Psoas muscle (tissue), 8 donors: Measurements from ENCODE around the gene XIAP. TPM values are rescaled to one million over a fixed set of nuclear protein-coding genes. Genes with fewer than 3 reads are reported as not detected.
A peak's percentile ranks its signal among the peaks of the same experiment; 100 is the strongest.

Experiments
- ATAC-seq, 4 donors: fragments of 200-7000 bp; cut with Tn5 transposase; one replicate each; pipeline ENCODE4 v1.9.1; 2020; ENCODE audit warnings: moderate library complexity in 3 of 4, mild to moderate bottlenecking in 2 of 4
- DNase-seq, 2 donors: peaks; one replicate each; pipeline ENCODE4 v3.0.0-alpha.2; 2020
- H3K27ac ChIP-seq: fragments of 200-600 bp; one replicate; pipeline ENCODE4 v1.8.0; 2022
- H3K27me3 ChIP-seq, 3 donors: fragments of 200-600 bp in 1 of 3; one replicate each; pipeline versions ENCODE4 v1.6.1 to v1.8.0; 2013 to 2022; ENCODE audit warnings: low read length in 2 of 3, mild to moderate bottlenecking in 2 of 3, moderate library complexity in 1 of 3; ENCODE audit not compliant: insufficient read depth in 3 of 3
- H3K36me3 ChIP-seq, 2 donors: fragments of 200-600 bp in 1 of 2; one replicate each; pipeline versions ENCODE4 v1.6.1 to v1.8.0; 2013 to 2022; ENCODE audit warnings: low read depth in 1 of 2, mild to moderate bottlenecking in 1 of 2, moderate library complexity in 1 of 2; ENCODE audit not compliant: insufficient read depth in 1 of 2
- H3K4me1 ChIP-seq: fragments of 200-600 bp; one replicate; pipeline ENCODE4 v1.8.0; 2022
- H3K4me3 ChIP-seq: fragments of 200-600 bp; one replicate; pipeline ENCODE4 v1.8.0; 2022; ENCODE audit warnings: mild to moderate bottlenecking
- H3K9me3 ChIP-seq: fragments of 200-600 bp; one replicate; pipeline ENCODE4 v1.8.0; 2022
- WGBS, 3 donors: extraction: QIAGEN DNeasy Blood & Tissue Kit; methylation state at CpG; one replicate each; pipeline versions ENCODE4 v1.1.6 to v1.1.7; 2013; 5-methylcytosine and 5-hydroxymethylcytosine counted together
- intact Hi-C, 2 donors: fragments of 100-400 bp; cut with DNase I; formaldehyde crosslinking; loops; one replicate each; pipeline versions ENCODE4 v1.11.0 to v1.14.2; 2022
- polyA plus RNA-seq, 3 donors: library from polyadenylated mRNA; stranded (reverse); fragments of 200-250 nt; gene quantifications; one replicate each; pipeline ENCODE4 v1.2.3, GENCODE V29; 2013
- total RNA-seq, 4 donors: library from RNA; stranded (reverse); fragmentation: NEBNext Ultra II Directional in 2 of 4; extraction: Animal tissue kit (Norgen Biotek cat#: 25700) in 2 of 4; gene quantifications; one replicate each; pipeline versions ENCODE4 v1.2.1 to v1.2.4, GENCODE V29; 2021 to 2023
- TF ChIP-seq, protein P1 (sequence below): fragments of 200-600 bp; IDR thresholded peaks from one replicate; pipeline ENCODE4 v1.8.0; 2022; ENCODE audit warnings: antibody characterized with exemption
- donor health status: healthy with polysubstance abuse.
- donor health status: DM: no; HTN: no; CAD: no; lungs with moderate emphysema.
- donor health status: Bipolar disorder and iron deficiency.
- donor health status: healthy.
- donor health status: DM: yes; HTN: yes; CAD: no.
- donor health status: DM: no; HTN: no; CAD: no.
- donor health status: DM: no; HTN: no; CAD: no.
- donor health status: DM: yes; HTN: yes; CAD: no.

Gene XIAP
- total and polyA plus RNA-seq, 7 donors: 7.5 to 40.1 (median 34.8) TPM

DNA sequence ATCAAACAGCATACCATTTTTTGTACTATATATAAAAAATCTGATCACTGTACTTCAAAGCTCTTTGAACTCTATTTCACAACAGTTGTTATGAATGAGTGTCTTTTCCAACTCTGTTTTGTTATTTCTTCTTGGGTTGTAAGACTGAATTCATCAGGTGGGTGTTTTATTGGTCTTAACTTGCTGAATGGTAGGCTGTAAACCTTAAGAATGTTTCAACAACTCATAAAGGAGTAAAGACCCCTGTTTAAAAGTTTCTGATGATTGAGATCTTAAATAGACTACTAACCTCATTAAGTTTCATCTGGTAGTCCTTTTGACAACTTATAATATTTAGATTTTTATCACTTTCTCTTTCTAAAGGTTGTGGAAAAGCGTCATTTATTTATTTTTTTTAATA lies 83.2 kb downstream of the XIAP start:
- no peaks in the 10 kb centered on the region for H3K4me1 ChIP-seq
- intact Hi-C loops: no loop called here
- peaks cover 0 to 3% (median 0%) of the 10 kb centered on the region in 3 donors for H3K27me3 ChIP-seq
- WGBS, 3 donors: 47 to 87% (median 81%) methylated on average over 1 of the region's 1 CpG
- no peak for ATAC-seq
- H3K27ac ChIP-seq: no peak overlapping the region
- TF ChIP-seq, protein P1, sequence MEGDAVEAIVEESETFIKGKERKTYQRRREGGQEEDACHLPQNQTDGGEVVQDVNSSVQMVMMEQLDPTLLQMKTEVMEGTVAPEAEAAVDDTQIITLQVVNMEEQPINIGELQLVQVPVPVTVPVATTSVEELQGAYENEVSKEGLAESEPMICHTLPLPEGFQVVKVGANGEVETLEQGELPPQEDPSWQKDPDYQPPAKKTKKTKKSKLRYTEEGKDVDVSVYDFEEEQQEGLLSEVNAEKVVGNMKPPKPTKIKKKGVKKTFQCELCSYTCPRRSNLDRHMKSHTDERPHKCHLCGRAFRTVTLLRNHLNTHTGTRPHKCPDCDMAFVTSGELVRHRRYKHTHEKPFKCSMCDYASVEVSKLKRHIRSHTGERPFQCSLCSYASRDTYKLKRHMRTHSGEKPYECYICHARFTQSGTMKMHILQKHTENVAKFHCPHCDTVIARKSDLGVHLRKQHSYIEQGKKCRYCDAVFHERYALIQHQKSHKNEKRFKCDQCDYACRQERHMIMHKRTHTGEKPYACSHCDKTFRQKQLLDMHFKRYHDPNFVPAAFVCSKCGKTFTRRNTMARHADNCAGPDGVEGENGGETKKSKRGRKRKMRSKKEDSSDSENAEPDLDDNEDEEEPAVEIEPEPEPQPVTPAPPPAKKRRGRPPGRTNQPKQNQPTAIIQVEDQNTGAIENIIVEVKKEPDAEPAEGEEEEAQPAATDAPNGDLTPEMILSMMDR: no peak
- no peak overlapping the region for H3K4me3 ChIP-seq
- no peaks in the 10 kb centered on the region for H3K36me3 ChIP-seq
- H3K9me3 ChIP-seq: no peaks in the 10 kb centered on the region
- no peak for DNase-seq

DNA sequence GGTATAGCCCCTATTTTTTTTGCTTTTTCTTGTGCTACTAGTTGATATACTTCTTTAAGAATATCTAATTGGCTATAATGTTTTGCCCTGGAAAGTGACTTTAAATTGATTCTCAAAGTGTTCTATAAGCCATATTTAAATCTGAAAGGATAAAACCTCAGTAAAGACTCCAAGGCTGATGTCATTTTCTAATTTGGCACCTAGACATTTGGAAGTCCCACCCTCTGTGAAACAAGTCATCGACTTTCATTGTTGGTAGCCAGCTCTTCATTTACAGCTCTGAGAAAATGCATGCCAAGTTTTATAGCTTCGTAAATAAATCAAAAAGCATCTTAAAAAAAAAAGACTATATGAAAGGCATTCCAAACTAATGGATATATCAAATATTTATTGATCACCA lies 83.6 kb downstream of the XIAP start:
- intact Hi-C loops: no loop called here
- DNase-seq (no peak), ATAC-seq (no peak)
- Histone ChIP-seq H3K27ac (no peak overlapping the region), H3K4me3 (no peak overlapping the region), H3K9me3 (no peaks in the 10 kb centered on the region), H3K4me1 (no peaks in the 10 kb centered on the region), H3K27me3 (peaks cover 0 to 3% (median 0%) of the 10 kb centered on the region in 3 donors), H3K36me3 (no peaks in the 10 kb centered on the region)
- TF ChIP-seq, protein P1: no peak
- WGBS, 3 donors: 31 to 42% (median 32%) methylated on average over 2 of the region's 2 CpGs

DNA sequence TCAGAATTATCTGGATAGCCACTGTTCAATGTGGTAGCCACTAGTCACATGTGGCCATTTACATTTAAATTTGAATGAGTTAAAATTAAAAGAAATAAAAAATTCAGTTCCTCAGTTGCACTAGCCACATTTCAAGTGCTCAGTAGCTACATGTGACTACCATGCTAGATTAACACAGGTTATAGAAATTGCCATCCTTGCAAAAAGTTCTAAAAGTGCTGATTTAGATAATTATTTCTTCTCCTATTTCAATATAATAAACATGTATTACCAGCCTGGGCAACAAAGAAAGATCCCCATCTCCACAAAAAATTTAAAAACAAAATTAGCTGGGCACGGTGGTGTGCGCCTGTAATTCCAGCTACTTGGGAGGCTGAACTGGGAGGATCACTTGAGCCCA lies 90.0 kb downstream of the XIAP start:
- 93 to 99% (median 93%) methylated on average over 2 of the region's 2 CpGs for WGBS, 3 donors
- no peak for ATAC-seq
- Histone ChIP-seq H3K4me3 (no peak overlapping the region), H3K27me3 (peaks cover 0 to 3% (median 0%) of the 10 kb centered on the region in 3 donors), H3K4me1 (no peaks in the 10 kb centered on the region), H3K36me3 (no peaks in the 10 kb centered on the region), H3K9me3 (no peaks in the 10 kb centered on the region), H3K27ac (no peak overlapping the region)
- intact Hi-C loops: no loop called here
- TF ChIP-seq, protein P1: no peak
- DNase-seq: no peak

GRCh38 chrX:123959281-123960063 lies 99.6 kb downstream of the XIAP start:
- DNase-seq (peak; percentile 57 to 78), ATAC-seq (peak in 1 of 4 donors; percentile 28)
- WGBS, 3 donors: 1 to 32% (median 2%) methylated on average over 25 to 35 of the region's 35 CpGs
- peak overlapping the region; percentile 87 for H3K27ac ChIP-seq
- no peaks in the 10 kb centered on the region for H3K9me3 ChIP-seq
- intact Hi-C loops: loop anchor here in 1 of 2 donors (1.0 to 10.0 kb wide), 4 partner anchors 17 to 138 kb away; no protein-coding TSS in a partner anchor
- TF ChIP-seq, protein P1: no peak
- no peaks in the 10 kb centered on the region for H3K27me3 ChIP-seq
- no peaks in the 10 kb centered on the region for H3K36me3 ChIP-seq
- H3K4me3 ChIP-seq: peak overlapping the region; percentile 80
- H3K4me1 ChIP-seq: peaks cover under 1% of the 10 kb centered on the region
